Omental fat pad (tissue), 4 donors: ENCODE results near the gene TSPAN10. TPM values are rescaled to one million over a fixed set of nuclear protein-coding genes. Genes with fewer than 3 reads are reported as not detected.

ENCODE experiments used
- ATAC-seq: fragments of 150-250 bp; one replicate; pipeline ENCODE4 v1.9.1; 2016; ENCODE audit warnings: mild to moderate bottlenecking, moderate library complexity; ENCODE audit not compliant: low FRiP score
- DNase-seq: peaks from one replicate; pipeline ENCODE4 v3.0.0-alpha.2; 2019; ENCODE audit warnings: low spot score
- CTCF ChIP-seq, 3 donors: fragments of 450-650 bp; IDR thresholded peaks; one replicate each; pipeline ENCODE4 v1.5.1; 2016 to 2017; ENCODE audit warnings: antibody characterized with exemption in 3 of 3, mild to moderate bottlenecking in 3 of 3, moderate library complexity in 2 of 3
- total RNA-seq, 4 donors: library from RNA; depleted of rRNA; stranded (reverse); fragments of >200 nt; gene quantifications; one replicate each; pipeline ENCODE4 v1.1.0, GENCODE V29; 2016

The TSPAN10 gene
- total RNA-seq, 4 donors from 2014 or later = 0.47 to 1.0 (median 0.48) TPM; not detected in 1

- no peak for TF ChIP-seq CTCF (IDR thresholded peaks at IDR 0.05)
- no peak for ATAC-seq
- no peak for DNase-seq
Measured at GRCh38 chr17:81660441-81660840, 23.4 kb downstream of the TSPAN10 start.

- no peak for DNase-seq
- TF ChIP-seq CTCF (IDR thresholded peaks at IDR 0.05) = no peak
- no peak for ATAC-seq
Measured at GRCh38 chr17:81662002-81662401, 25.0 kb downstream of the TSPAN10 start.

- DNase-seq (no peak), ATAC-seq (no peak)
- TF ChIP-seq CTCF (IDR thresholded peaks at IDR 0.05) = no peak
Measured at GRCh38 chr17:81664051-81664470, 27.1 kb downstream of the TSPAN10 start.

- ATAC-seq (peak; percentile 29), DNase-seq (peak; percentile 32)
- TF ChIP-seq CTCF (IDR thresholded peaks at IDR 0.05) = no peak
Measured at GRCh38 chr17:81665205-81666091, 28.5 kb downstream of the TSPAN10 start.

- TF ChIP-seq CTCF (IDR thresholded peaks at IDR 0.05) = no peak
- peak; percentile 28 for ATAC-seq
Measured at GRCh38 chr17:81666092-81666341, 29.0 kb downstream of the TSPAN10 start.

GRCh38 chr17:81666342-81667191, 29.6 kb downstream of the TSPAN10 start, which contains the start of the genes CCDC137 and OXLD1:
Gene CCDC137 (plus strand): TSS chr17:81666737. CDS start chr17:81666767, 30 bp downstream.
Gene OXLD1 (minus strand): TSS chr17:81666605. CDS start chr17:81666577, 28 bp downstream.
- ATAC-seq (peak; percentile 97), DNase-seq (peak; percentile 78)
- no peak for TF ChIP-seq CTCF (IDR thresholded peaks at IDR 0.05)

More at GRCh38 chr17:81666092-81666341, 29.0 kb downstream of the TSPAN10 start:
- no peak for DNase-seq
